22Rv1 (cell line): Measurements from ENCODE around the gene TSTD2.

Experiments used
- ZFX ChIP-seq: fragments of 450-650 bp; IDR thresholded peaks from 2 replicates; pipeline ENCODE4 v1.6.1; 2017; ENCODE audit warnings: antibody characterized with exemption, borderline replicate concordance
- TF ChIP-seq, protein P1 (sequence below): fragments of 450-650 bp; IDR thresholded peaks from 2 replicates; pipeline ENCODE4 v1.5.1; 2017; ENCODE audit warnings: mild to moderate bottlenecking

DNA sequence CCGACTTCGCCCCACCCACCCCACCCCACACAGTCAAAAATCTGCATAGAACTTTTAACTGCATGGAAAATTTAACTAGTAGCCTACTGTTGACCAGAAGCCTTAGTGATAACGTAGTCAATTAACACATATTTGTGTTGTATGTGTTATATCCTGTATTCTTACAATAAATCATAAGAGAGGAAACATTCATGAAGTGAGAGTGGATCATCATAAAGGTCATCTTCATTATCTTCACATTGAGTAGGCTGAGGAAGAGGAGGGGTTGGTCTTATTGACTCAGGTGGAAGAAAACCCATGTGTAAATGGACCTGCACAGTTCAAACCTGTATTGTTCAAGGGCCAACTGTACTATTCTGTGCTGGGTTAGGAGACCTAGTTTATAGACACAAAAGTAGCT is 32.6 kb upstream of the TSTD2 start:
- TF ChIP-seq ZFX: no peak
- TF ChIP-seq, protein P1, sequence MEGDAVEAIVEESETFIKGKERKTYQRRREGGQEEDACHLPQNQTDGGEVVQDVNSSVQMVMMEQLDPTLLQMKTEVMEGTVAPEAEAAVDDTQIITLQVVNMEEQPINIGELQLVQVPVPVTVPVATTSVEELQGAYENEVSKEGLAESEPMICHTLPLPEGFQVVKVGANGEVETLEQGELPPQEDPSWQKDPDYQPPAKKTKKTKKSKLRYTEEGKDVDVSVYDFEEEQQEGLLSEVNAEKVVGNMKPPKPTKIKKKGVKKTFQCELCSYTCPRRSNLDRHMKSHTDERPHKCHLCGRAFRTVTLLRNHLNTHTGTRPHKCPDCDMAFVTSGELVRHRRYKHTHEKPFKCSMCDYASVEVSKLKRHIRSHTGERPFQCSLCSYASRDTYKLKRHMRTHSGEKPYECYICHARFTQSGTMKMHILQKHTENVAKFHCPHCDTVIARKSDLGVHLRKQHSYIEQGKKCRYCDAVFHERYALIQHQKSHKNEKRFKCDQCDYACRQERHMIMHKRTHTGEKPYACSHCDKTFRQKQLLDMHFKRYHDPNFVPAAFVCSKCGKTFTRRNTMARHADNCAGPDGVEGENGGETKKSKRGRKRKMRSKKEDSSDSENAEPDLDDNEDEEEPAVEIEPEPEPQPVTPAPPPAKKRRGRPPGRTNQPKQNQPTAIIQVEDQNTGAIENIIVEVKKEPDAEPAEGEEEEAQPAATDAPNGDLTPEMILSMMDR: no peak
